Renal cortical epithelial cell (primary cell): ENCODE results near the gene GAL3ST2. TPM values are rescaled to one million over a fixed set of nuclear protein-coding genes. Genes with fewer than 3 reads are reported as not detected.

Source experiments
- DNase-seq: peaks from one replicate; pipeline ENCODE4 v3.0.0-alpha.2; 2011; ENCODE audit warnings: low read depth
- total RNA-seq: library from RNA; depleted of rRNA; stranded (reverse); fragments of >200 nt; gene quantifications from 2 replicates; pipeline ENCODE4 v1.2.3, GENCODE V29; 2014

Gene GAL3ST2
- total RNA-seq, 1 donor from 2014 or later = 0.70 TPM

- no peak for DNase-seq
These were observed 68.4 kb downstream of the GAL3ST2 start for GRCh38 chr2:241844831-241845578.

- DNase-seq = no peak
These were observed 69.8 kb downstream of the GAL3ST2 start for GRCh38 chr2:241846406-241846805.

DNA sequence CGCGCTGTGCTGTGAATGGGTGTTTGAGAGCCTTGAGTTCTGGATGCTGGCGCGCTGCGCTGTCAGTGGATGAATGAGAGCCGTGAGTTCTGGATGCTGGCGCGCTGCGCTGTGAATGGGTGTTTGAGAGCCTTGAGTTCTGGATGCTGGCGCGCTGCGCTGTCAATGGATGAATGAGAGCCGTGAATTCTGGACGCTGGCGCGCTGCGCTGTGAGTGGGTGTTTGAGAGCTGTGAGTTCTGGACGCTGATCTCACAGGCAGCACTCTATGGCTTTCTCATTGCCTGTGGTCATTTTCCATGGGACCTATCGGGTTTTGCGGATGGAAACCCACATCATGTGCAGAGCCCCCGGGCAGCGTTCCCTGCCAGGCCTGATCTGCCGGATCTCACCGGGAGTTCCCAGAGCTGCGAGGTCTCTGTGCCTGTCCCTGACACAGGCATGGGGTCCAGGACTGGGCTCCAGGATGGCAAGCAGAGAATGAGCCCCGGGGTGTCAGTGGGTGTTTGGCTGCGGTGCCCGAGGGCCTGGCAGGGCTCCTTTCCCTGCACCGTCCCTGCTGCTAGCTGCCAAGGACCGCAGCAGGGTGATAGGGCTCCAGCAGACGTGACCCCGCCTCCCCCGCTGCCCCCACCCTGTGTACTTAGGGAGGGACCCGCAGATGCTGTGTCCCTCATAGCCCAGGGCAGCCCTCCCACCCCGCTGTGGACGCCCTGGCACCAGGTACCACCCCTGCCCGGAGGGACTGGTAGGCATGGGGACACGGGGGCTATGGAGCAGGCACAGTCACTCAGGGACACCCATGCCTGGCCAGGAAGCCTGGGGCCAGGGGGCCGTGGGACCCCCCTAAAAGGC, 72.4 kb downstream of the GAL3ST2 start:
- no peak for DNase-seq

- no peak for DNase-seq
These were observed 73.3 kb downstream of the GAL3ST2 start for GRCh38 chr2:241849616-241850543.

GRCh38 chr2:241850544-241851324, 74.1 kb downstream of the GAL3ST2 start:
- no peak for DNase-seq

- DNase-seq = no peak
These were observed 74.9 kb downstream of the GAL3ST2 start for GRCh38 chr2:241851325-241852115.

DNA sequence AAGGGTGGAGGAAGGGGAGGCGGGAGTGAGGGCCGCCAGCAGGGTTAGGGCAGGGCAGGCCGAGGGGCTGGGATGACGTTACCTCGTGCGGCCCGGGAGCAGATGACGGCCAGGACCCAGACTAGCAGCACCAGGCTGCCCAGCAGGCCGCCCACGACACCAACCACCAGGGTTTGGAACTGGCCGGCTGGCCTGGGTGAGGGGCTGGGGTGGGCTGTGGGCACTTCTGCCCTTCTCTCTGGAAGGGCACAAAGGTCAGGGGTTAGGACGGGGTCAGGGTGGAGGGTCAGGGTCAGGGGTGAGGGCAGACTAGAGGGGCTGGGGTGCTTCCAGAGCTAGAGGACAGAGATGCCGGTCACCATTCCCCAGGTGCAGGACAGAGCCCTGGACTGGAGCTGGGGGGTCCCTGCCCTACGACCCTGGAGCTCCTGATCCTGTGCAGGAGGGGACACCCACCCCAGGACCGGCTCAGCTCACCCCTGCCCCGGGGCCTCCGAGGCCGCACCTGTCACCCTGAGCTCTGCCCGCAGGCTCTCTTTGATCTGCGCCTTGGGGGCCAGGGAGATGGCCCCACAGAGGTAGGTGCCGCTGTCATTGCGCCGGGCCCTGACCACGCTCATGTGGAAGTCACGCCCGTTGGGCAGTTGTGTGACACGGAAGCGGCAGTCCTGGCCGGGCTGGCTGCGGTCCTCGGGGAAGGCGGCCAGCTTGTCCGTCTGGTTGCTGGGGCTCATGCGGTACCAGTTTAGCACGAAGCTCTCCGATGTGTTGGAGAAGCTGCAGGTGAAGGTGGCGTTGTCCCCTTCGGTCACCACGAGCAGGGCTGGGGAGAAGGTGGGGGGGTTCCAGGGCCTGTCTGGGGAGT, 75.7 kb downstream of the GAL3ST2 start:
- no peak for DNase-seq

DNA sequence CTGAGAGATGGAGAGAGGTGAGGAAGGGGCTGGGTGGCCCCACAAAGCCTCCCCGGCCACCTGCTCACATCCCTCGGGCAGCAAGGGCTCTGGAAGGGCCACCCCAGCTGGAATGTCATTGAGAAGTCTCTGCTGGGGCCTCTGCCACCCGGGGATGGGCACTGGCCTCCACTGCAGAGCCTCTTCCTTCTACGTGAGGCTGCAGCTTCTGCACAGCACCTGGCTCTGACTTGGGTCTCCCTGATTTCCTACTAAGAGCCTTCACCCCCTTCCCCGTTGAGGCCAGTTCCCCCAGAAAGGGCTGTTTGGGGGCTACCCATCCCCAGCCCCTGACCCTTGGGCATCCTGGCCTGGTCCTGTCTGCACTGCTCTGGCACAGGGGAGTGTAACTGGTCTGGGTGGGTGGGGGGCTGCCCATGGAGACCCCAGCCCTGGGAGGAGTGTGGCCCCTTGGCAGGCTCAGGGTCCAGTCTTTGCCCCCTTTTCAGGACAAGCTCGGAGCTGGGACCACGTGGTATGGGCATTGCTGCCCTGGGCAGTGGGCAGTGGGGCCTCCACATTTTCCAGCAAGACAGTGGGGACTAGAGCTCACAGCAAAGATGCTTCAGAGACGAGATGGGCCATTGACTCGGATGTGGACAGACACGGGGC, 76.5 kb downstream of the GAL3ST2 start:
- DNase-seq = no peak

Other genes with a start within 250 kb of the GAL3ST2 start
- 57.0 and 61.0 TPM in 2 replicates for gene BOK, start 218.1 kb upstream of the GAL3ST2 start, total RNA-seq
- gene THAP4, start 139.7 kb upstream of the GAL3ST2 start, total RNA-seq = 35.1 and 39.2 TPM in 2 replicates
- 53.0 and 106 TPM in 2 replicates for gene ATG4B, start 139.1 kb upstream of the GAL3ST2 start, total RNA-seq
- 12.2 and 47.4 TPM in 2 replicates for gene DTYMK, start 90.0 kb upstream of the GAL3ST2 start, total RNA-seq
- gene ING5, start 74.8 kb upstream of the GAL3ST2 start, total RNA-seq = 15.1 and 22.7 TPM in 2 replicates
- 12.5 and 22.4 TPM in 2 replicates for gene D2HGDH, start 42.2 kb upstream of the GAL3ST2 start, total RNA-seq
- 0.40 TPM in 1 of 2 replicates, not detected in the other for gene NEU4, start 32.4 kb downstream of the GAL3ST2 start, total RNA-seq
- gene PDCD1, start 82.1 kb downstream of the GAL3ST2 start, total RNA-seq = 0.15 TPM in 1 of 2 replicates, not detected in the other
- not detected in 2 replicates for gene RTP5, start 92.9 kb downstream of the GAL3ST2 start, total RNA-seq